K562 (cell line): Measurements from ENCODE around the gene ADRA2B. TPM values are rescaled to one million over a fixed set of nuclear protein-coding genes. Genes with fewer than 3 reads are reported as not detected.

Experiments used
- ATAC-seq: fragments of 200-7000 bp; cut with Tn5 transposase; 3 replicates; pipeline ENCODE4 v1.9.1; 2020; ENCODE audit warnings: moderate library complexity
- BruUV-seq: library from RNA; stranded (reverse); fragments of 400-500 nt; replicated peaks from 2 replicates; lab custom pipeline; 2021; lab: Mats Ljungman, UMichigan
- CTCF ChIA-PET: fragments of 300-600 bp; formaldehyde crosslinking; extraction: SDS; loops from one replicate; lab custom pipeline; 2021; ENCODE audit warnings: low intra/inter-chr PET ratio; lab: Yijun Ruan, JAX
- POLR2A ChIA-PET: fragments of 300-600, 350-650 bp; sonication (Branson Sonifier 250); formaldehyde crosslinking; extraction: SDS; loops from one replicate; lab custom pipeline; 2021; ENCODE audit warnings: antibody characterized with exemption, inconsistent platforms; lab: Yijun Ruan, JAX
- DNase-seq, 4 experiments: peaks; one replicate each; pipeline versions ENCODE4 v3.0.0 to v3.0.0-alpha.2; 2011 to 2018; ENCODE audit warnings: low spot score in 3 of 4, mixed read lengths in 3 of 4; ENCODE audit errors: extremely low read depth in 1 of 4
- FAIRE-seq: peaks from 2 replicates; lab custom pipeline; 2011; peaks lifted over from hg19 to GRCh38; lab: Jason Lieb, UNC
- H2AFZ ChIP-seq: 2 replicates; pipeline ENCODE4 v1.6.0; 2011; ENCODE audit warnings: low read depth, low read length, control low read depth, inconsistent platforms
- H3K27ac ChIP-seq: fragments of 200-600 bp; 3 replicates; pipeline ENCODE4 v1.8.0; 2011; ENCODE audit warnings: low read depth, mild to moderate bottlenecking, control low read depth, inconsistent platforms, low read length, moderate library complexity, mixed read lengths; ENCODE audit errors: extremely low read depth
- H3K27me3 ChIP-seq, 2 experiments: fragments of 300-600 bp in 1 of 2; 2 replicates in 1 of 2; 3 replicates in 1 of 2; pipeline versions ENCODE4 v1.6.0 to v1.8.0; 2011; ENCODE audit warnings: inconsistent platforms in 2 of 2, low read length in 2 of 2, mild to moderate bottlenecking in 1 of 2, mixed read lengths in 1 of 2, moderate library complexity in 1 of 2; ENCODE audit not compliant: control insufficient read depth in 2 of 2, insufficient read depth in 2 of 2
- H3K36me3 ChIP-seq: fragments of 300-600 bp; 3 replicates; pipeline ENCODE4 v1.8.0; 2011; ENCODE audit warnings: mild to moderate bottlenecking, low read length, inconsistent platforms; ENCODE audit not compliant: control insufficient read depth, insufficient read depth
- H3K4me1 ChIP-seq, 2 experiments: fragments of 200-600 bp in 1 of 2; replicated peaks in 1 of 2; 2 replicates in 1 of 2; 3 replicates in 1 of 2; pipeline versions ENCODE4 v1.5.1 to v1.8.0; 2011; ENCODE audit warnings: inconsistent platforms in 2 of 2, low read length in 2 of 2, mild to moderate bottlenecking in 1 of 2, mixed read lengths in 1 of 2, moderate library complexity in 1 of 2; ENCODE audit not compliant: control insufficient read depth in 2 of 2, insufficient read depth in 2 of 2
- H3K4me2 ChIP-seq: 2 replicates; pipeline ENCODE4 v1.6.1; 2011; ENCODE audit warnings: low read length, control low read depth, inconsistent platforms, mixed read lengths; ENCODE audit not compliant: insufficient read depth
- H3K4me3 ChIP-seq: fragments of 200-600 bp; sonication (generic), shearing (Covaris generic); 2 replicates; pipeline ENCODE4 v1.5.1; 2016; ENCODE audit warnings: control low read depth, inconsistent platforms
- H3K79me2 ChIP-seq: fragments of 200-600 bp; 3 replicates; pipeline ENCODE4 v1.8.0; 2011; ENCODE audit warnings: low read length, inconsistent platforms; ENCODE audit not compliant: control insufficient read depth, insufficient read depth
- H3K9ac ChIP-seq, 2 experiments: 2 replicates each; pipeline versions ENCODE4 v1.6.0 to v1.6.1; 2011; ENCODE audit warnings: low read depth in 2 of 2, low read length in 2 of 2, control low read depth in 1 of 2, inconsistent platforms in 1 of 2, mild to moderate bottlenecking in 1 of 2, mixed read lengths in 1 of 2; ENCODE audit not compliant: insufficient read depth in 1 of 2
- H3K9me1 ChIP-seq: one replicate; pipeline ENCODE4 v1.6.0; 2011; ENCODE audit warnings: inconsistent platforms, mild to moderate bottlenecking, low read length, moderate library complexity; ENCODE audit not compliant: control insufficient read depth, insufficient read depth
- H3K9me3 ChIP-seq: replicated peaks from 2 replicates; pipeline ENCODE4 v1.5.1; 2011; ENCODE audit warnings: low read depth, low read length, inconsistent platforms; ENCODE audit not compliant: control insufficient read depth, insufficient read depth
- H4K20me1 ChIP-seq: replicated peaks from 2 replicates; pipeline ENCODE4 v1.6.1; 2011; ENCODE audit warnings: low read length, inconsistent platforms, mixed read lengths; ENCODE audit not compliant: control insufficient read depth, insufficient read depth
- BHLHE40 ChIP-seq: IDR thresholded peaks from 2 replicates; pipeline ENCODE4 v1.6.1; 2011; ENCODE audit warnings: low read length, improper control_type of control experiment
- BRF1 ChIP-seq: IDR thresholded peaks from 3 replicates; pipeline ENCODE4 v1.6.1; 2011; ENCODE audit warnings: borderline replicate concordance, mild to moderate bottlenecking; ENCODE audit not compliant: insufficient read length; ENCODE audit errors: extremely low read depth
- E2F5 ChIP-seq: sonication (generic); formaldehyde crosslinking; IDR thresholded peaks from 2 replicates; pipeline ENCODE4 v1.8.0; 2022; ENCODE audit warnings: mild to moderate bottlenecking, missing genetic modification reagents
- IRF9 ChIP-seq: fragments of 450-650 bp; IDR thresholded peaks from 2 replicates; pipeline ENCODE4 v1.6.1; 2016; ENCODE audit warnings: missing biosample characterization, missing genetic modification characterization
- PURB ChIP-seq: sonication (generic); formaldehyde crosslinking; IDR thresholded peaks from 2 replicates; pipeline ENCODE4 v1.9.0; 2021; ENCODE audit warnings: low read depth, mild to moderate bottlenecking, missing genetic modification reagents
- TBL1XR1 ChIP-seq, 2 experiments: IDR thresholded peaks; 2 replicates each; pipeline ENCODE4 v1.6.1; 2012; ENCODE audit warnings: improper control_type of control experiment in 2 of 2, low read length in 2 of 2, mild to moderate bottlenecking in 1 of 2
- ZNF146 ChIP-seq: IDR thresholded peaks from one replicate; pipeline ENCODE4 v1.6.1; 2018; ENCODE audit warnings: missing compliant biosample characterization; ENCODE audit not compliant: unreplicated experiment
- ZNF263 ChIP-seq: sonication (generic); formaldehyde crosslinking; IDR thresholded peaks from 2 replicates; pipeline ENCODE4 v1.8.0; 2022; ENCODE audit warnings: mild to moderate bottlenecking, missing genetic modification reagents, borderline replicate concordance
- ZSCAN32 ChIP-seq: fragments of 450-650 bp; formaldehyde crosslinking; IDR thresholded peaks from 2 replicates; pipeline ENCODE4 v1.4.0; 2020; ENCODE audit warnings: mild to moderate bottlenecking, moderate library complexity
- WGBS: fragments of 100-300 bp; shearing (Covaris generic); methylation state at CpG from one replicate; pipeline ENCODE4 v1.1.6; 2016; ENCODE audit warnings: low coverage, mixed read lengths; ENCODE audit not compliant: insufficient coverage; ENCODE audit errors: missing lambda C conversion rate; 5-methylcytosine and 5-hydroxymethylcytosine counted together
- in situ Hi-C: fragments of 300-500 bp; cut with MboI; formaldehyde crosslinking; loops from 4 replicates; pipeline ENCODE4 v1.15.0; 2018; ENCODE audit warnings: inconsistent platforms, mixed read lengths
- intact Hi-C: fragments of 100-400 bp; cut with micrococcal nuclease; formaldehyde crosslinking; loops from 2 replicates; pipeline ENCODE4 v1.14.2; 2022
- polyA plus RNA-seq, 8 experiments: library from polyadenylated mRNA; depleted of rRNA in 4 of 8; stranded (reverse) in 5 of 8; unstranded in 3 of 8; fragments of >200 nt; fragmentation: Nextera tagmentation in 2 of 8; fragmentation: Illumina TruSeq in 1 of 8; extraction: Ambion mirVana in 2 of 8; extraction: Trizol in 1 of 8; gene quantifications; 2 replicates each; pipeline versions ENCODE4 v1.2.1 to v1.2.3, GENCODE V29; 2011 to 2014; ENCODE audit warnings: inconsistent platforms in 1 of 8, missing spikeins in 1 of 8
- total RNA-seq, 7 experiments: library from RNA; depleted of rRNA in 6 of 7; stranded (reverse); fragments of >200 nt in 6 of 7; fragmentation: Illumina TruSeq in 2 of 7; extraction: Trizol in 2 of 7; gene quantifications; 2 replicates each; pipeline versions ENCODE4 v1.2.1 to v1.2.3, GENCODE V29; 2011 to 2021; ENCODE audit warnings: low replicate concordance in 1 of 7

Gene ADRA2B
- total and polyA plus RNA-seq, 9 of the 15 experiments (the other 6 are each of a cell fraction or from before 2014, with no cell fraction given), result not detected

GRCh38 chr2:96156011-96156820, 39.8 kb upstream of the ADRA2B start (continued):
- TF ChIP-seq E2F5, result no peak

- Histone ChIP-seq H3K9me3 (no peaks in the 10 kb centered on the region), H3K9ac (peak overlapping the region in 1 of 2 experiments; percentile 26; a peak in 1 of 4 replicates), H4K20me1 (no peaks in the 10 kb centered on the region), H3K27ac (no peak overlapping the region), H3K27me3 (no peaks in the 10 kb centered on the region), H2AFZ (no peak overlapping the region), H3K9me1 (peaks cover 3% of the 10 kb centered on the region), H3K4me3 (no peak overlapping the region), H3K36me3 (no peaks in the 10 kb centered on the region), H3K4me2 (no peak overlapping the region), H3K79me2 (no peaks in the 10 kb centered on the region), H3K4me1 (peaks cover 20 to 37% of the 10 kb centered on the region in 2 experiments)
- WGBS, result 35% methylated on average over 14 of the region's 16 CpGs
- DNase-seq (no peak), FAIRE-seq (no peak), ATAC-seq (no peak)
- ChIA-PET CTCF (no interaction called here), POLR2A (interaction anchor here (0.6 kb wide), 1 partner anchor 27 kb away, joined by 3 read pairs; no protein-coding TSS in a partner anchor)
- in situ Hi-C loops, result no loop called here
- BruUV-seq, result no TSS peak
- intact Hi-C loops, result no loop called here
- no peak for TF ChIP-seq ZNF263 (CRISPR knock-in tag)
- peak; percentile 70 for TF ChIP-seq BHLHE40
- TF ChIP-seq IRF9 (tag), result no peak
- TF ChIP-seq ZSCAN32, result no peak
- TF ChIP-seq ZNF146, result no peak
- no peak for TF ChIP-seq TBL1XR1 (IDR thresholded peaks at IDR 0.05; ENCODE audit: low read length in 2 of 2)
- TF ChIP-seq BRF1, result no peak
- TF ChIP-seq PURB (CRISPR knock-in tag), result no peak
Measured at GRCh38 chr2:96154506-96155380, 38.4 kb upstream of the ADRA2B start.
